T-helper 2 cell treated with Interferon-gamma antibody and Interleukin-4, amounts not matched to agents 100 ng/mL and 5 ng/mL, for 36 hours (primary cell): ENCODE measurements around the gene ICAM2. TPM values are rescaled to one million over a fixed set of nuclear protein-coding genes. Genes with fewer than 3 reads are reported as not detected.
"Not testable (repeated sequence)": the region's sequence is repeated elsewhere in the genome, so short reads cannot be mapped to it uniquely, and the experiment has no call there.

Experiments used
- intact Hi-C: fragments of 100-400 bp; cut with micrococcal nuclease; formaldehyde crosslinking; loops from one replicate; pipeline ENCODE4 v1.15.1; 2023
- total RNA-seq: library from RNA; stranded (reverse); gene quantifications from 2 replicates; pipeline ENCODE4 v1.2.3, GENCODE V29; 2022

The ICAM2 gene
- total RNA-seq, 1 donor from 2014 or later, result 98.1 TPM

- intact Hi-C loops, result no loop called here
These were observed 24.7 kb upstream of the ICAM2 start for GRCh38 chr17:64045176-64045575.

GRCh38 chr17:64042700-64043485, 22.5 kb upstream of the ICAM2 start:
- intact Hi-C loops, result no loop called here

- intact Hi-C loops, result no loop called here
These were observed 21.5 kb upstream of the ICAM2 start for GRCh38 chr17:64041912-64042311.

- intact Hi-C loops, result no loop called here
These were observed 19.8 kb upstream of the ICAM2 start for GRCh38 chr17:64040206-64040605.

- intact Hi-C loops, result no loop called here
These were observed 18.6 kb upstream of the ICAM2 start for GRCh38 chr17:64039106-64039400.

- intact Hi-C loops, result no loop called here
These were observed 18.1 kb upstream of the ICAM2 start for GRCh38 chr17:64038331-64039105.

GRCh38 chr17:64037802-64038201, 17.4 kb upstream of the ICAM2 start:
- intact Hi-C loops, result no loop called here

GRCh38 chr17:64037180-64037579, 16.7 kb upstream of the ICAM2 start:
- intact Hi-C loops, result no loop called here

GRCh38 chr17:64036198-64036922, 15.9 kb upstream of the ICAM2 start:
- intact Hi-C loops, result no loop called here

GRCh38 chr17:64032081-64032480, 11.6 kb upstream of the ICAM2 start:
- intact Hi-C loops, result no loop called here

GRCh38 chr17:64028874-64029464, 8.5 kb upstream of the ICAM2 start:
- intact Hi-C loops, result loop anchor here (1.0 to 10.0 kb wide), 5 partner anchors 22 to 254 kb away; partner anchors contain the start of genes CCDC47, CD79B, DDX42 and TEX2

GRCh38 chr17:64025732-64026294, 5.4 kb upstream of the ICAM2 start:
- intact Hi-C loops, result loop anchor here (1.0 to 10.0 kb wide), 7 partner anchors 9 to 251 kb away; partner anchors contain the start of genes CCDC47, CD79B, DDX42 and PRR29

- intact Hi-C loops, result loop anchor here (1.0 to 10.0 kb wide), 7 partner anchors 8 to 250 kb away; partner anchors contain the start of genes CCDC47, CD79B, DDX42 and PRR29
These were observed 4.6 kb upstream of the ICAM2 start for GRCh38 chr17:64024781-64025731.

- intact Hi-C loops, result loop anchor here (2.0 to 10.0 kb wide), 3 partner anchors 77 to 249 kb away; partner anchors contain the start of genes CCDC47, DDX42 and TEX2
These were observed 3.8 kb upstream of the ICAM2 start for GRCh38 chr17:64024215-64024654.

- intact Hi-C loops, result loop anchor here (10.0 kb wide), 2 partner anchors 242 to 248 kb away; partner anchors contain the start of genes CCDC47, DDX42 and TEX2
These were observed 2.2 kb upstream of the ICAM2 start for GRCh38 chr17:64022611-64023063.

- intact Hi-C loops, result not testable (repeated sequence)
These were observed 877 bp downstream of the ICAM2 start for GRCh38 chr17:64019551-64019961.

- intact Hi-C loops, result loop anchor here (1.0 to 2.0 kb wide), 2 partner anchors 8 to 175 kb away; partner anchors contain the start of gene SMARCD2
These were observed 3.0 kb downstream of the ICAM2 start for GRCh38 chr17:64017381-64017980.

- intact Hi-C loops, result loop anchor here (1.0 to 2.0 kb wide), 2 partner anchors 8 to 174 kb away; partner anchors contain the start of gene SMARCD2
These were observed 3.5 kb downstream of the ICAM2 start for GRCh38 chr17:64016974-64017373.
